Activated naive CD8-positive, alpha-beta T cell treated with anti-CD3 and anti-CD28 coated beads, Interleukin-2, amount 10 ng/mL, durations not matched to agents 7 days and 5 days (primary cell): Measurements from ENCODE around the gene DCAF8L1. TPM values are rescaled to one million over a fixed set of nuclear protein-coding genes. Genes with fewer than 3 reads are reported as not detected.
"Not testable (repeated sequence)": the region's sequence is repeated elsewhere in the genome, so short reads cannot be mapped to it uniquely, and the experiment has no call there.

Source experiments
- ATAC-seq: fragments of 150-1000 bp; cut with Tn5 transposase; one replicate; pipeline ENCODE4 v1.10.0; 2021; ENCODE audit warnings: low read depth, moderate library complexity
- POLR2A ChIA-PET: fragments of 350-600 bp; sonication (Branson Sonifier 250); formaldehyde crosslinking; loops from one replicate; lab custom pipeline; 2021; ENCODE audit warnings: antibody characterized with exemption; lab: Charles Lee
- DNase-seq: peaks from one replicate; pipeline ENCODE4 v3.0.0; 2021
- H3K27ac Mint-ChIP-seq: one replicate; pipeline ENCODE4 v1.8.0; 2022; ENCODE audit warnings: mild to moderate bottlenecking, mixed read lengths
- H3K27me3 Mint-ChIP-seq: one replicate; pipeline ENCODE4 v1.8.0; 2022; ENCODE audit warnings: mild to moderate bottlenecking, moderate library complexity, mixed read lengths
- H3K36me3 Mint-ChIP-seq: one replicate; pipeline ENCODE4 v1.8.0; 2021; ENCODE audit warnings: mild to moderate bottlenecking, mixed read lengths
- H3K4me1 Mint-ChIP-seq: one replicate; pipeline ENCODE4 v1.8.0; 2021; ENCODE audit warnings: mixed read lengths
- H3K4me3 Mint-ChIP-seq: one replicate; pipeline ENCODE4 v1.8.0; 2022; ENCODE audit warnings: mild to moderate bottlenecking, moderate library complexity, mixed read lengths
- H3K9me3 Mint-ChIP-seq: one replicate; pipeline ENCODE4 v1.8.0; 2021; ENCODE audit warnings: mixed read lengths
- total RNA-seq, 2 experiments: library from RNA; stranded (reverse); gene quantifications; one replicate each; pipeline ENCODE4 v1.2.3, GENCODE V29; 2021

DCAF8L1 gene
- total RNA-seq: not detected

DNA sequence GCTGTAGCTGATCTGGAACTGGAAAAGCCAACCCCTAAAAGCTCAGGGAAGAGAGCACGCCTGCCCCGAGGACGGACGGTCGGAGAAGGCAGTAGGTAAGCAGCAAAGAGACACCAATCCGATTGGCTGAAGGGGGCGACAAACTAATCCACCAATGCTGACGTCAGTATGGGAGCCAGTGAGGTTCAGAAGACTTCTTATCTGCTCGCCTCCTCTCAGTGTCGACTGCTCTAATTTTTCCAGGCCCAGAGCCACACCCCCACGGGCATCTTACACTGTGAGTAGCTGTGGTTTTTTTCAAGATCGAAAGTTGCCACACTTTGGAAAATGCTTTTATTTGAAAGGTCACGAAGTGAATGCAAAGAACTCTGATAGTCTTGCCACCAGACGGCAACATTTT lies at the start of gene DCAF8L1:
DCAF8L1 (minus strand) TSS at position 101 of the 400 bp plus-strand sequence. CDS start 115 bp downstream, outside the sequence.
- Mint-ChIP-seq H3K27ac (no peak within 1 kb of the TSS), H3K27me3 (no peaks in the 10 kb centered on the region), H3K4me1 (no peaks in the 10 kb centered on the region), H3K9me3 (no peaks in the 10 kb centered on the region), H3K36me3 (no peaks in the 10 kb centered on the region), H3K4me3 (no peak within 1 kb of the TSS)
- POLR2A ChIA-PET: no interaction called here
- ATAC-seq (no peak), DNase-seq (no peak)

- DNase-seq (no peak), ATAC-seq (no peak)
- Mint-ChIP-seq H3K9me3 (no peaks in the 10 kb centered on the region), H3K27me3 (no peaks in the 10 kb centered on the region), H3K4me1 (no peaks in the 10 kb centered on the region), H3K36me3 (no peaks in the 10 kb centered on the region), H3K27ac (no peak overlapping the region), H3K4me3 (no peak overlapping the region)
- POLR2A ChIA-PET: no interaction called here
Observed at GRCh38 chrX:28022371-28022770, 41.1 kb upstream of the DCAF8L1 start.

DNA sequence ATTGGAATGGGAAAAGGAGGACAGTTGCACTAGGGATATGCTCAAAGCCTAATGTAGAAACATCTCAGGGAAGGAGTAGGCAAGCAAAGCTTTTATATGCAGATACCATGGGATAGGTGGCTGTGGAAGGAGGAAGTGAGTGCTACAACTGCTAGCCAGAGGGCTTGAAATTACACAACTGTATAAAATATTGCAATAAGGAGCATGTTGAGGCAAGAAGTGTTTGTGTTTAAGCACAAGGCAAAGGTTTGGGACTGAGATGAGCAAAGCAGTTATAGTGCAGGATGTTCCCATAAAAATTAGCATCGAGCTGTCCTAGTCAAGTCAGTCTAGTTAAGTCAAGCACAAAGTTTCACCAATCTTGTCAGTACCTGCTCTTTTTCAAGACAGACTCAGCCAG lies 35.6 kb upstream of the DCAF8L1 start:
- Mint-ChIP-seq H3K4me1 (no peaks in the 10 kb centered on the region), H3K27ac (no peak overlapping the region), H3K4me3 (no peak overlapping the region), H3K36me3 (no peaks in the 10 kb centered on the region), H3K9me3 (no peaks in the 10 kb centered on the region), H3K27me3 (no peaks in the 10 kb centered on the region)
- DNase-seq (no peak), ATAC-seq (no peak)
- POLR2A ChIA-PET: no interaction called here

- Mint-ChIP-seq H3K9me3 (no peaks in the 10 kb centered on the region), H3K4me3 (no peak overlapping the region), H3K27ac (no peak overlapping the region), H3K27me3 (no peaks in the 10 kb centered on the region), H3K36me3 (no peaks in the 10 kb centered on the region), H3K4me1 (no peaks in the 10 kb centered on the region)
- POLR2A ChIA-PET: no interaction called here
- DNase-seq: no peak
- ATAC-seq: no peak
Observed at GRCh38 chrX:28015993-28016392, 34.7 kb upstream of the DCAF8L1 start.

DNA sequence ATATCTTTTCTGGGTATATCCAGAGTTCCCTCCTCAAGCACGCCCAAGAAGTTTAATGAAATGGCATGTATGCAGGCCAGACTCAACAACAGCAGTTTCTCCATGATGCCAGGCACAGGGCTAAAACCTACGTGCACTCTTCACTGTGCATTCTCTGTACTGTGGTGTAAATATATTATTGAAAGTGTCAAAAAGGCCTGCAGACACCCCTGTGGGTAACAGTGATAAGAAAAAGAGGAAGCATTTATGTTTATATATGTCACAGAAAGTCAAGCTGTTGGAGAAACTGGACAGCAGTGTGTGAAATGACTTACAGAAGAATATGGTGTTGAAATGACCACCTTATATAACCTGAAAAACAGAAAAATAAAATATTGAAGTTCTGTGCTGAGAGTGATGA lies 29.6 kb upstream of the DCAF8L1 start:
- no peak overlapping the region for H3K4me3 Mint-ChIP-seq
- H3K4me1 Mint-ChIP-seq: no peaks in the 10 kb centered on the region
- H3K9me3 Mint-ChIP-seq: no peaks in the 10 kb centered on the region
- DNase-seq (no peak), ATAC-seq (no peak)
- POLR2A ChIA-PET: no interaction called here
- no peaks in the 10 kb centered on the region for H3K36me3 Mint-ChIP-seq
- no peaks in the 10 kb centered on the region for H3K27me3 Mint-ChIP-seq
- no peak overlapping the region for H3K27ac Mint-ChIP-seq

DNA sequence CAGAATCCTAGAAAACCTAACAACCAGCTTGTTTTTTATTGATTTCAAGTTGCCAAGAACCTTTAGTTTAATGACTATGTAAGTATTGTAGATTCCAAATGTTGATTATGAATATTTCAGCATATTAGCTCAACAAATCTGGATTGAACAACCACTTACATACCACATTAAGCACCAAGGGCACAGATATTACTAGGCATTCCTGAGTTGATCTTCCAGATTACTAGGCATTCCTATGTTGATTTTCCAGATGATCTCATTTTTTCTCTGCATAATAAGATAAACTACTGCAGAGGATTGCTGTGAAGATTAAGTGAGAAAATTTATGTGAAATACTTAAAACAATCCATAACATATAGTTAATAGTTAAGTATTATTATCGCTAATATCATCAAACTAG lies 17.4 kb upstream of the DCAF8L1 start:
- H3K27me3 Mint-ChIP-seq: no peaks in the 10 kb centered on the region
- no peak for ATAC-seq
- no peaks in the 10 kb centered on the region for H3K4me1 Mint-ChIP-seq

DNA sequence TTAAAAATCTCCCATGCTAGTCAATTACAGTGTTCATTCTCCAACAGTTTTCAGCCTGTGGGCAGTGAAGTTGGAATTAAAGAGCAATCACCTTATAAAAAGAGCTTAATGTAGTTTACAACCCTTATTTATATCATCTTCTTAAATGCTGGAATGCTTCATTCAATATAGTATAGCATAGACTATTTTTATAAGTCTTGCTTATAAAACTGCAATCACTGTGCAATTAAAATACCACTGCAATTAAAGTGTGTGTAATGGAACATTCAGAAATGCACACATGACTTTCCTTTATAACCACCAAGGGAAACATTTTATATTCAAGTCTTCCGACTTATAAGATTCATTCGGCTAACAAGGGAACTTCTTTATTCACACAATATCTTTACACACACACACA lies 16.4 kb upstream of the DCAF8L1 start:
- no peak overlapping the region for H3K4me3 Mint-ChIP-seq
- H3K36me3 Mint-ChIP-seq: no peaks in the 10 kb centered on the region
- H3K9me3 Mint-ChIP-seq: no peaks in the 10 kb centered on the region
- POLR2A ChIA-PET: no interaction called here
- H3K4me1 Mint-ChIP-seq: no peaks in the 10 kb centered on the region
- H3K27ac Mint-ChIP-seq: no peak overlapping the region
- no peaks in the 10 kb centered on the region for H3K27me3 Mint-ChIP-seq
- DNase-seq: no peak
- no peak for ATAC-seq

More for the DNA sequence above, 17.4 kb upstream of the DCAF8L1 start:
- POLR2A ChIA-PET: no interaction called here
- no peak overlapping the region for H3K4me3 Mint-ChIP-seq
- no peaks in the 10 kb centered on the region for H3K36me3 Mint-ChIP-seq
- no peak for DNase-seq
- no peaks in the 10 kb centered on the region for H3K9me3 Mint-ChIP-seq
- no peak overlapping the region for H3K27ac Mint-ChIP-seq

DNA sequence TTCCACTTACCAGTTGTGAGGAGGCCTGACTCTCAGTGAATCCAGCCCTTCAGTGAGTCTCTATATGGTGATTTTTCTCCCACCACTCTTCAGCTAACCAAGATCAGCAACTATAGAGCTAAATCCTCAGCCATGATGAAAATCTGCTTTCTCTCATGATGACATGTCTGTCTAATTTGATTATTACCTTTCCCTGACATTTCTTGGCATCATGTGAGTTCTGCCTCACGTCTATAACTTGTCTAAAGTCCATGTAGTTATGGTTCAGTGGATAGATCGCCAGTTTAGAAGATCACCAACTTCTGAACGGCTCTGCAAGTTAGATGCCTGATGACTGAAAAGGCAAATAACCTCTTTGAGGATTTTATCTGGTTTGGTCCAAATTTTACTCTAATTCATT lies 14.9 kb upstream of the DCAF8L1 start:
- H3K4me1 Mint-ChIP-seq: no peaks in the 10 kb centered on the region
- H3K4me3 Mint-ChIP-seq: no peak overlapping the region

DNA sequence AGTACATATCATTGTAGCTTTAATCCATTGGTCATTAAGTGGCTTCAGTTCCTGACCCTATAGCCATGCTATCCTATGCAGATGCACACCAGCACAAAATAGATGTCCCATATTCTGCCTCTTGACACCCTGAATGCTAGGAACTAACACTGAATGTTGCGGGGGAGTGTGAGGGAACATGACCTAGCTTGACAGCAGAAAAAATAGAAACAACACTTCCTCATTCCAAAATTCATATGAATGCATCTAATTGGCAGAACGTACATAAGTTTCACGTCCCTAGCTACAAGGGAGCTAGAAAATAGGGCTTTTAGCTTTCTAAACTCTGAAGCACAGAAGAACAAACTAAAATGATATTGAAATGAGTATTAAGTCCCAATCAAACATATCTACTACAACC lies 14.4 kb upstream of the DCAF8L1 start:
- POLR2A ChIA-PET: no interaction called here
- ATAC-seq (no peak), DNase-seq (no peak)
- Mint-ChIP-seq H3K4me1 (no peaks in the 10 kb centered on the region), H3K9me3 (no peaks in the 10 kb centered on the region), H3K4me3 (no peak overlapping the region), H3K27me3 (no peaks in the 10 kb centered on the region), H3K27ac (no peak overlapping the region), H3K36me3 (no peaks in the 10 kb centered on the region)

More for the DNA sequence above, 14.9 kb upstream of the DCAF8L1 start:
- Mint-ChIP-seq H3K27me3 (no peaks in the 10 kb centered on the region), H3K27ac (no peak overlapping the region), H3K36me3 (no peaks in the 10 kb centered on the region), H3K9me3 (no peaks in the 10 kb centered on the region)
- POLR2A ChIA-PET: no interaction called here
- no peak for ATAC-seq
- DNase-seq: no peak

DNA sequence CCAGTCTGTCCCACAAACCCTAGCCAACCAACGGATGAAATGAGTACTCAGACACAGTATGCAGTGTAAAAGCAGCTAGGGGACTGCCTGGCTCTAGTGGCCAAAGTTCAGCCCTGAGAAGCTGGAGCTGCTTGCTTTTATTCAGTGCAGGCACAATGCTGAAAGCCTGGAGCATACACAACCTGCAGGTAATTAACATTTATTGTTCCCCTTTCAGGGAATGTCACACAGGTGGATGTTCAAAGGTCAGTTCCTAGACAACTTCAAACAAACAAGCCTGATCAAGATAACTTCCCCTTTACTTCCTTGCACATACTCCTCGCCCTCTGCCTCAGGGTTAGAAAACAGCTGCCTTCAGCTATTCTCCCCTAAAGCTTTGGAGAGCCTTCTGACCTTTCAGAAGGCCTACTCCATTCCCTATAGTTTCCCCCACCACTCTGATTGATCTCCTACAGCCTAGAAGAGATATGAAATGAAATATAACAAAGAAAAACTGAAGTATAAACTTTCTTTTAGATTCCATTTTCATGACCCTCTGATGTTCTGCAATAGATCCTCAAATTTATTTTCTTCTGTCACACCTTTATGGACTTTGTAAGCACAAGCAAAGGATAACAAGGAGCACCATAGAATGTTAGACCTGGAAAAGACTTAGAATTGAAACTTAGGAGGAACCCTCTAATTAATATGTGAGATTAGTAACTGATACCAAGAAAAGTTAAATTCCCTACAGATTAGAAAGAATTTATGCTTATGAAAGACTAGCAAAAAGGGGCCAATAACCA lies 6.8 kb upstream of the DCAF8L1 start:
- ATAC-seq (no peak), DNase-seq (no peak)
- no peaks in the 10 kb centered on the region for H3K27me3 Mint-ChIP-seq
- H3K9me3 Mint-ChIP-seq: no peaks in the 10 kb centered on the region
- H3K36me3 Mint-ChIP-seq: no peaks in the 10 kb centered on the region
- POLR2A ChIA-PET: no interaction called here
- no peak overlapping the region for H3K4me3 Mint-ChIP-seq
- no peak overlapping the region for H3K27ac Mint-ChIP-seq
- H3K4me1 Mint-ChIP-seq: no peaks in the 10 kb centered on the region

- H3K36me3 Mint-ChIP-seq, ATAC-seq, DNase-seq, H3K4me1 Mint-ChIP-seq, H3K27me3 Mint-ChIP-seq, H3K27ac Mint-ChIP-seq, H3K4me3 Mint-ChIP-seq, H3K9me3 Mint-ChIP-seq, POLR2A ChIA-PET: not testable (repeated sequence)
Observed at GRCh38 chrX:27976934-27977333, 4.3 kb downstream of the DCAF8L1 start.

GRCh38 chrX:27976284-27976683 lies 5.0 kb downstream of the DCAF8L1 start:
- Mint-ChIP-seq H3K9me3 (peaks cover 1% of the 10 kb centered on the region), H3K27ac (no peak overlapping the region), H3K4me1 (no peaks in the 10 kb centered on the region), H3K4me3 (no peak overlapping the region), H3K36me3 (no peaks in the 10 kb centered on the region), H3K27me3 (no peaks in the 10 kb centered on the region)
- DNase-seq (no peak), ATAC-seq (no peak)
- POLR2A ChIA-PET: no interaction called here

DNA sequence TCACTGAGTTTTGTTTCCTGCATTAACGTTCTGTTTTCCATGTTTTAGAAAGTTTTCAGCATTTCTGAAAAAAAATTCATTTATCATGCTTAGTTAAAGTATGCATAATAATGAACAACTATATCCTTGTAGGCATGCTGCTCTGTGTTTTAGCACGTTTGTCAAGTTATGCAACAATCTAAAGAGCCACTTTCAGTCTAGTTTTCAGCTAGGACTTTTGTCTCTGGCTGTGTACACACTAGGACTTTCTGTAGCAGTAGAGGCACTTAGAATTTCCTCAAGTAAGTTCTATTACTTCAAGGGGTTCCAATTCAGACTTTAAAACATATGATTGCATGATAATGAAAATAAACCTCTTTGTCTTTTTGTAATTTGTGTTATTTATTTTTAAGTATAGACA lies 12.4 kb downstream of the DCAF8L1 start:
- Mint-ChIP-seq H3K4me1 (no peaks in the 10 kb centered on the region), H3K27me3 (no peaks in the 10 kb centered on the region), H3K4me3 (no peak overlapping the region), H3K9me3 (peaks cover 2% of the 10 kb centered on the region), H3K27ac (no peak overlapping the region), H3K36me3 (no peaks in the 10 kb centered on the region)
- ATAC-seq (no peak), DNase-seq (no peak)
- POLR2A ChIA-PET: no interaction called here

DNA sequence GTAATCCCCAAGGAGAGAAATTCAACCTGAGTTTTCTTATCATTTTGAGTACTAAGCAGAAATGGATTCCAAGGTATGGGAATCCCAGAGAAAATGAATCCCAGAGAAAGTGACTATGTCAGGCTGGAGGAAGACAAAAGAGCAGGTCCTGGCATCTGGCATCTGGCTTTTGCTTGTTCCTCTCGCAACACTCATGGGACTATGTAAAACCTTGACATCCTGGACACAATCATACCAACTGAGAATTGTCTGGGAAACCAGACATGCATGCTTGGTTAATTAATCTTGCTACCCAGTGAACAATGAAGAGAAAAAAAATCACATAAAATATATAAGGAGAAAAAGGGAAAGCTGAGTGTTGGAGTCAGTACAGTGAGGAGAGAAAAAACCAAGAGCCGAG lies 12.9 kb downstream of the DCAF8L1 start:
- POLR2A ChIA-PET: no interaction called here
- H3K36me3 Mint-ChIP-seq: no peaks in the 10 kb centered on the region
- DNase-seq (no peak), ATAC-seq (no peak)
- peaks cover 2% of the 10 kb centered on the region for H3K9me3 Mint-ChIP-seq
- no peaks in the 10 kb centered on the region for H3K27me3 Mint-ChIP-seq
- H3K4me1 Mint-ChIP-seq: no peaks in the 10 kb centered on the region
- H3K27ac Mint-ChIP-seq: no peak overlapping the region
- no peak overlapping the region for H3K4me3 Mint-ChIP-seq
